Activated CD4-positive, alpha-beta T cell treated with anti-CD3 and anti-CD28 coated beads for 24 hours (primary cell): Measurements from ENCODE around the gene OPALIN.
"Not testable (repeated sequence)": the region's sequence is repeated elsewhere in the genome, so short reads cannot be mapped to it uniquely, and the experiment has no call there.

ENCODE experiments used
- DNase-seq, 2 donors: peaks; one replicate each; pipeline ENCODE4 v3.0.0-alpha.2; 2020; ENCODE audit warnings: low read depth in 2 of 2

Gene OPALIN

DNA sequence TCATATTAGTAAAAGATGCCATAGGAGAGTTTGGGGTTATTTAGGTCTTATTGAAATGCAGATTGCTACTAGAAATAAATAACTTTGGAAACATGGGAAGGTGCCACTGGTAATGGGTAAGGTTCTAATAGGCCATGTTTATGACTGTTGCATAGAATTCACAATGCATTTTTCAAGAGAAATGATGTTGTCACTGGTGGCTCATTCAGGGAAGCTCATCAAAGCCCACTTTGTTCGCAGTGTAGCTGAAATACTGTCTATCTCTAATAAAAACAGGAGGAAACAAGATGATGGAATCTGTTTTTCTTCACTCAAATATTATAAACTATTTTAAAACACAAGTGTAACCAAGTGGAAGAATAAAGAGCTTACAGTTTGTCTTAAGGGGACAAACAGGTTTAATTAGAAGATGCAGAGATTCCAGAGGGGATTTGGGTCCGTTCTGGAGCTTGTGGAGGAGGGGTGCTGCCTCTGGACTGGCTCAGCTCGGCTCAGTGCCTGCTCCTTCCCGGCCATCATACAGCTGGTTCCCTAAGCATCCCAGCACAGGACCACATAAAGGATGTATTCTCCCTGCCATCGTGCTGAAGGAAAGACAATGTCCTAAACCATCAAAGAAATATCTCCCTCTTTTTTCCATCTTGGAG, 20.4 kb downstream of the OPALIN start:
- no peak for DNase-seq

DNA sequence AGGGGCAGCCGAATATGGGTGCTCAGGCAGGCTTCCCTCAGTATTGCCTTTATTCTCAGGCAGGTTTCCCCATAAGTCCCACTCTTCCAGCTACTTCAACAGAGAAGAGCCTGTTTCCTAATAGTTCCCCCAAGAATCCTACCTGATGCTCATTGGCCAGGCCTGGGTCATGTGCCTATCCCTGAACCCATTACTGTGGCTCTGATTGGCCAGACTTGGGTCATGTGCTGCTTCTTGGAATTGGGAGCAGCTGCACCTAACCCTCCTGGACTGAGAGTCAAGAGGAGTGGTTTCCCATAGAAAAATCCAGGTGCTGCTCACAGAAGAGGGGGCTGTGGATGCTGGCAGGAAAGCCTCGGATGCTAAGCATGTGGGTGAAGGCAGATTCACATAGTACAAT, 21.7 kb downstream of the OPALIN start:
- DNase-seq: no peak

DNA sequence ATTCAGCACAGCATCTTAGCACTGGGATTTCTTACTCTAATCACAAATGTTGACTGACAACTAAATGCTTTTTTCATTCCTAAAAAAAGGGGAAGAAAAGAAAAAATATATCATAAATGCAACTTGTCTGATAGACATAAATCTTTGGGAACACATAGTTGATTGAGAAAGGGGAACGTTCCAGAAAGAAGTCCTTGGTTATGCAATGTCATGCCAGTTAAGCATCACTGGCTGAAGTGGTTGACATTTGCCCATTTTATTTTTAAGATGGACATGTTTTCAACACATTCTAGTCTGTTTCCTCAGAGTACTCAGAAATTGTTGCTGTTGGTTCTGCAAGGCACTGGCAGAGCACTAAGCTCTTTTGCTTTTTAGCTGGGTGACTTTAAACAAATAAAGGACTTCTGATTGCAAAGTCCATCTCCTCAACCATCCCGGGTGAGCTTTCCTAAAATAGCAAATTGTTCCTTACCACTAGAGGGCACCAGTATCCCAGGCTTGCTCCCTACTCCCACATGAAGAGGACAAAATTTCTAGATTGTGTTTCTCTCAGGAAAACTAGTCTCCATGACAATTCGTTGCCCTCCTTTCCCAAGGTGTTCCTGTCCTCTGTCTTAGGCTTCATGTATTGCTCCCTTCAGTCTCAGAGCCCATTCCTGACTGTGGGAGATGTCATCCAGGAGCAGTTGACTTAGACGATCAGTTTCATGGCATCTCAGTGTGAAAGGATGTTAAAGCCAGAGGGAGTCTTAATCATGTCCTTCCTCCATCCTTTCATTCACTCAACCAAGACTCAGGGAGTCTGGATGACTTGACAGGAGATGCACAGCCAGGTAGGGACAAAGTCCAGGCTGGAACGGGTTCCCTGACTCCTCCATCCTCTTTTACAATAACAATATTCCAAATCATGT, 23.9 kb downstream of the OPALIN start:
- DNase-seq: no peak

DNA sequence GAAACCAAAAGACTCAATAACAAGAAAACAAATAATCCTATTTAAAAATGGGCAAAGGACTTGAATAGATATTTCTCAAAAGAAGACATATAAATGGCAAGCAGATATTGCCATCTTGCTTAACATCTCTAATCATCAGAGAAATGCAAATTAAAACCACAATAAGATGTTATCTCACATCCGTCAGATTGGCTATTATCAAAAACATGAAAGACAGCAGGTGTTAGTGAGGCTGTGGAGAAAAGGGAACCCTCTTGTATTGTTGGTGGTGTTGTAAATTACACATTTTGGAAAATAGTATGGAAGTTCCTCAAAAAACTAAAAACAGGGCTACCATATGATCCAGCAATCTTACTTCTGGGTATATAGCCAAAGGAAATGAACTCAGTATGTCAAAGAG, 25.7 kb downstream of the OPALIN start:
- DNase-seq: no peak

DNA sequence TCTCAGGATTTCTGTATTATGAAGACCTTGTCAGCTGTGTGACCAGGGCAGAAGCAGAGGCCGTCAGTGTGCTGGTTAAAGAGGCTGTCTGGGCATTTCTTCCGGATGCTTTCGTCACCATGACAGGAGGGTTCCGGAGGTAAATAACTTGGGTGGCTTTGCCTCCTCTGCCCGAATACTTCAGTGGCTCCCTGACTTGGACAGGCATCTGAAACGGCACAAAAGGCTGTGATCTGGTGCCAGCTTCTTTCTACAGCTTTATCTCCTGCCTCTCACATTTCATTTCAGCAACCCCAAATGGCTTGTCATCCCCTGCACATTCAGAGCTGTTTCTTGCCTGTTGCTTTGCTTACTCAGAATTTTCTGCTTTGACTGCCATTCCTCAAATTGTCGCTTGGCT, 31.3 kb downstream of the OPALIN start:
- no peak for DNase-seq

DNA sequence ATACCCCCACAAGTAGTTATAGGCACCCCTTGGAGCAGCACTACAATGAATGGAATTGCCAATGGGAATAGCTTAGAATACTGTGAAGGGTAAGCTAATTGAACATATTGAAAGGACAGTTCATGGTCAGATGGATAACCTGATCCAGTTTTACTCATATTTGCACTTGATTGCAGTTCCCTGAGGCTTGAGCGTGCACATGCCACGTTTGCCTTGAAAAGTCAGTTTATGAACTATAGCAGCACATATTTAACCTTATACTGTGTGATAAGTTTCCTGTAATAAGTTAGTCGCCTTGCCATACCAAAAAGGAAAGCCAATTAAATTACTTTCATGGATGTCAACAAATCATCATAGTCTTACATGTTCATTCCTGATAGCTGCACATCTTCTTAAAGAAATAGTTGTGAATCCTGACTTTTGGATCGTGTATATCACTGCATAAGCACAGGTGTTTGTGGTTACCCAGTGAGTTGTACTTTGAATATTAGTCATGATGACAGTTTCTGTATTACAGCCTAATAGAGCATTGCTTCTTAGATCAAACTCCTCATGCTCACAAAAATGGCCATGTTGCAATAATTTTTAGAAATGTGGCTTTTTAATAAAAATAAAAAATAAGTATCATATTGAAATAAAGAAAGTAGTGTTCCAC, 33.0 kb downstream of the OPALIN start:
- no peak for DNase-seq

DNA sequence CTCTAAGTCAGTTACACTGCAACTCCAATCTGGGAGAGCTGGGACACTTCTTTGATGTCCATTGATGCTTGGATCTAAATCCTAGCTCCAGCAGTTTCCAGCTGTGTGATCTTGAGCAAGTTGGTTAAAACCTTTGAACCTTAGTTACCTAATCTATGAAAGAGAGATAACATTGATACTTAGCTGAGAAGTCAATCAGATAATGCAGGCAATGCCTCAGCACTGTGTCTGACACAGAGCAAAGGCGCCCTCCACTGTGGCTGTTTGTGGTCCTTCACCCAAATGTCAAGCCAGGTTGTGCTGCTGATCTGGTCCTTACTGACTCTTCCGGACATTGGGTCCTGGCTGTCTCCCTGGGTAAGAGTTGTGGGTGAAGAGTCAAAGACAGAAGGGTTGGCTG, 34.4 kb downstream of the OPALIN start:
- no peak for DNase-seq

DNA sequence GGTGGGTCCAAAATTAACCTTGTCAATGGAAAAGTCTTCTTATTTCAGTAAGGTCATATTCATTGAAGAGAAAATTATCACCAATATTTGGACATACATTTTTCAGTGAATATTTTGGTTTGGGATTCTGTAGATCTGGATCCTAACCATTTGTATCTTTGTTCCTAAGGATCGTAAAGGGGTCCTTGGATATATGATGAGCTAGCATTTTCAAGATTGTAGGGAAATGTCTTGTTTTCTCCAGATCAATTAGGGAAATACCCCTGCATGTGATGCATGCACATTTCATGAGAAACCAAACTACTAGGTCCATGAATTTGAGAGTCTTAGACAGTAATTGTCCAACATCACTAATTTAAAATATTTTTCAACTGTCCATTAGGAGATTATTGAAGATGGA, 36.5 kb downstream of the OPALIN start:
- DNase-seq: no peak

DNA sequence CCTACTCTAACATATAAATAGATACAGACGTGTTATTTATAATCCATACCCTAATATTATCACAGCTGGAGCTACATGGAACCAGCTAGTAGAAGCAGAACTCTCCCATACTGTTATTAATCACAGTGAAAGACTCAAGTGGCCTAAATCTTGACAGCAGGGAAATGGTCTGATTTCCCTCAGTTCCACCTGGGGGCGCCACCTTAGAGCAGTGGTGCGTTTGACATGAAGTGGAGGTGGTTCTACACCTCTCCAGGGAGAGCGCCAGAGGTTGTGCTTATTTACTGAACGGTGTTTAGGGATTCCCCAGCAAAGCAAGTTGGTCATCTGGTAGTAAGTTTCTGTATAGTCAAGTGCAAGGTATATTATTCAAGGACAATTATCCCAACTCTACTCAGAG, 37.0 kb downstream of the OPALIN start:
- no peak for DNase-seq

DNA sequence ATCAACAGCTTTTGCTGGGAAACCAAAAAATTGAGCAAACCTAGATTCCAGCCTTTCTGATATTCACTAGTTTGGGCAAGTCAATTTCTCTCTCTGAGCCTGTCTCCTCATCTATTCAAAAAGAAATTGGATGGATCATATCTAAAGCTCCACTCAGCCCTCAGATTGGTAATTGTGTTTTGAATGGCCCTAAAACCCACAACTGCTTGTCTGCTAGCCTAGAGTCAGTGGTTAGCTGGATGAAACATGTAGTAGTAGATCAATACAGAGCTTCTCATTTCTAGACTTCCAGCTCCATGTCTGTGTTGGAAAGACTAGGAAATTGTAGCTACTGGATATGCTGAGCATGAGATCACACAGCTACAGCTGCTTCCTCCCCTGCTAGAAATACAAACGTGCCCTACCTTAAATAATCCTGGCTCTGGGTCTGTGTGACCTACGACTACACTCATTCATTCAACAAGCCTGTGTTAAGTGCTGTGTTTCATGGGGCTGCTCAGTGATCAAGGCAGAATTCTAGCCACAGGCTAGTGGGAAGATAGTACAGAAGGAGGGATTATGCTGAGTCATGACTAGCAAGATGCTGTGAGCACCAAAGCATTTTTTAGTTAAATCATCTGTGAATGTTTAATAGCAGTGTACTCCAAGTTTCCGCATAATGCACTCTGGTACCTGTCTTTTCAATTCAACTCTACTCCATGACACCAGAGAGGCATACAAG, 38.9 kb downstream of the OPALIN start:
- no peak for DNase-seq

DNA sequence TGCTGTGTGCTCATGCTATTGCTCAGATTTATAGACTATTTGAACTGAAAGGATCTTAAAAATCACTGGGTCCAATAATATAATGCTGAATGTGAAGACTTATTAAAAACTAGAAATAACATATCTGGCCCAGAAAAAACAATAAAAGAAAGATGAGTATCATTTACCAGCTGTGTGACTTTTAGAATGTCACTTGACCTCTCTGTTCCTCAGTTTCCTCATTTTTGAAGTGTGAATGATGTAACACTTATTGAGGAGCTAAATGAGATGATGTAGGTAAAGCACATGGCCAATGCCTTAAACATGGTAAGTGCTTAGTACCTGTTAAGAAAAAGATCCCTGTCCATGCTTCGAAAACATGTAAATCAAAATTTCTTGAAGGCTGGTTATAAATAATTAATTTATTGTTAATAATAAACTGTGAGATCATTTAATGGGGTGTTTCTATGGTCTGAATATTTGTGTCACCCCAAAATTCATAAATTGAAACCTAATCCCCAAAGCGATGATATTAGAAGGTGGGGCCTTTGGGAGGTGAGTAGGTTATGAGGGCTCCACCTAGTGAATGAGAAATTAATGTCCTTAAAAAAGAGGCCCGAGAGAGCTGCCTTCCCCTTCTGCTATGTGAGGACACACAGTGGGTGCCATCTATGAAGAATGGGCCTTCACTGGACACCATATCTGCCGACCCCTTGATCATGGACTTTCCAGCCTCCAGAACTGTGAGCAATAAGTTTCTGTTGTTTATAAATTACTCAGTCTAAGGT, 41.6 kb downstream of the OPALIN start:
- no peak for DNase-seq

DNA sequence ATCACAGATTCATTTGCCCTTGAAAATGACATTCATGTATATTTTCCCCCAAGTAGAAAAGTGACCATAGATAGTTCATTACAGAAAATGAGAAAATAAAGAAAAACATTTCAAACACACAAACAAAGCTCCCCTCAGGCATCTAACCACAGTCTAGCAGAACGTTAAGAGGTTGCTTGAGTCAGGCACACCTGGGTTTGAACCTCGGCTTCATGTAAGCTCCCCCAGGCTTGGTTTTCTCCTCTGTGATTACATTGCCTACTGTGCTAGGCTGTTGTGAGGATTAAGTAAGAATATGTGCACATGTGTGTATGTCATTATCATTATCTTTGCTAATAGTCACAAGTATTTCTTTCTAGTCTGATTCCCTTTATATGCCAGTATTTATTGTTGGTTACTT, 45.5 kb downstream of the OPALIN start:
- no peak for DNase-seq

DNA sequence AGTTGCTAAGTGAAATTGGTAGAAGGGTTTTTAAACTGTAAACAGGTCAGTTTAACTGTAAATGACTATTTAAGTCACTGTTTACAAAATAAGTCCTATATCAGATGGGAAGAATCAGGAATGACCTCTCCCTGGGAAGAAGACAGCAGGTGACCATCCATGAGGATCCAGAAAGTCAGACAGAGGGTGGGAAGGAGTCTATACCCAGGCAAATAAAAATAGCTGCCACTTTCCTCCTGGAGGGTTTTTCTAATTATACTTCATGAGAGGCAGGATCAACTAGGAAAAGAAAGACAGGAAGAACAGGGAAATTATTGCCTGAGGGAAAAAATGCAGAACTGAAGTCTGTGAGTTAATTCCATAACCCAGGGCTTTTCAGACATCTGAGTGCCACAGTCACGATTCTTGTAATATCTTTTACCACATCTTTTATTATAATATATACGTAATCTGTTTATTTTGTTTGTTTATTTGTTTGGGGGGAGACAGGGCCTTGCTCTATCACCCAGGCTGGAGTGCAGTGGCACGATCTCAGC, 47.6 kb downstream of the OPALIN start:
- DNase-seq: no peak

DNA sequence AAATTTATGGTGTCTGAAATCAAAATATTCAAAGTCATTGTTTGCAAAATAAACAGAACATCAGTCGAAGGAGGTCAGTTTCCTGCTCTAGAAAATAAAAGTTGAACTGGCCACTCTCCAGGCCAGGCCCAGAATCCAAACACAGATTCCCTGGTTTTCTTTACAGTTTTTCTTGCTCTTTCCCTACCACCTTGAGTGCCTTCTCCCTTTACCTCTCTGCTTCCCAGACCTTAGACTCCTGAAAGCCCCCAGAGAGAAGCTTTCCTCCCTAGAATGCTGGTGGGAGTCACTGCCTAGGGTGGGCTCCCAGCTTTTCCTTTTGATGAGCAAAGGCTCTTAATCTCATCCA, 48.5 kb downstream of the OPALIN start:
- no peak for DNase-seq

DNA sequence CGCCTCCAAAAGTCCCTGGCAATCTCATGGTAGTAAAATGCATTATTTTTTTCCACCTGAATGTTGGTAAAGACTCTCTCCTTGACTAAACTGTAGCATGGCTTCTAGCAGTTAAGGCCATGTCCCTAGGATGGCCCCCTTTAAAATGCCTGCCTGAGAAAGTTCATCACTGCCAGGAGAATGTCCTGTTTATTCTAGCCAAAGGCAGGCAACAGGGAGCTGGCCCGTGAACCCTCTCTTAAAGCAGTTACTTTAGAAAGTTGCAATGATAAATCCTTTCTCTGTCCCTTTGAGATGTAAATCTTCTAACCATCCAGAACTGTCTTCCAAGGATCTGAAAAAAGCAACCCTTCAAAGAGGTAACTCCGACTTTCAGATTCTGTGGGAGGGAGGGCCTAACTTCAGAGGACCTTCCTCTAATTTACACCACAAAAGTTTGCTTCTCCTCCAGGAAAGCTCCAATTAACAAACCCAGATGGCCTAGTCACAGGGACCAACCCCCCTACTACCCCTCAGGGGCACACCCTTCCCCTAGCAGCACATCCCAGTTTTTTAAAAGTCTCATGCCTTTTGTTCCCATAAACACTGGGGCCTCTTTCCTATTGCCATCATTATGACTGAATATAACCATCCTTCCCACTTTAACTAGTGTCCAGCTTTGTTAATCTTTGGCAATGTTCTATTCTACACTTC, 49.0 kb downstream of the OPALIN start:
- no peak for DNase-seq

DNA sequence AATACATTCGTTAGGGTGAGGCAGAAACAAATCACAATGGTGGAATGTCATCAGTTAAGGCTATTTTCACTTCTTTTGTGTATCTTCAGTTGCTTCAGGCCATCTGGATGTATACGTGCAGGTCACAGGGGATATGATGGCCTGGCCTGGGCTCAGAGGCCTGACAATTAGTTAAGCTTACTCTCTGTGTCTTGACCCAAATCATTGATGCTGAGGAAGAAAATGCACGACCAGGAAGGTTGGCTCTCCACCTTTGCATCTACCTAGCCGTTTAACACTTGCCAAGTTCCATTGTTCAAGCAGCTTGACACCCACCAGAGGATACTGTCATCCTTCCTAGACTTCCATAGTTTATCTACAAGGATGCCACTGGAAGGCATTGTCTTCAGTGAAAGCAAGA, 49.9 kb downstream of the OPALIN start:
- DNase-seq: not testable (repeated sequence)

DNA sequence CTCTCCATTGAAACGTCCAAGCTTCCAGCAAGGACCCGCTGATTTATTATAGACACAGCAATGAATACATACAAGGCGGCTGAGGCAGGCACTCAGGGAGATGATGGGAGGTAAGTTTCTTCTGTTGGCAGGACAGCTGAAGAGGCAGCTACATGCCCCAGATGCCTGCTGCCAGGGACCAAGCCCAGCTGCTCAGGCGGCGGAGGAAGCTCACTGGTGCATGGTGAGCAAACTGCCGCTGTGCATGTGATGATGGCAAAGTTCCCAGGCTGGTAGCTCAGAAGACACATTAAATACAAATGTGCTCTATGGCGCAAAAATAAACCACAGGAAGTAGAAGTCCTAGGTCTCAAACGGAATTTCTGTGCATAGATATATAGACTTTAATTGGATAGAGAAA, 52.3 kb downstream of the OPALIN start:
- DNase-seq: no peak

DNA sequence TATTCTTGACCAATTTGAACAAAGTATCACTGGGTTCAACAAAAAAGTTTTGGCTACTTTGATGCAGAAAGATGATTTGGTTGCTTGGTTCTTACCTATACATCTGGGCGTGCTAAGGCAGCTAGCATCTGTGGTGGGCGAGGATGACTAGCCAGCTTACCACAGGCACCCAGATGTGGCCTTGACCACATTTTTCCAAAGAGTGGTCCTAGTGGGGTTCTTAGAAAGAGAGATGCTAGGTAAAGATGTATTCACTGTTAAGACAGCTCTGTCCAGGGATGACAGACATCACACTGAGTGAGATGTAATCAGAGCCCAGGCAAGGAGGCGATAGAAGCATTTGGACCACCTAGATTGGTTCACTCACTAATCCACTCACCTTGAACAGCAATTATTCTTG, 53.8 kb downstream of the OPALIN start:
- DNase-seq: no peak

DNA sequence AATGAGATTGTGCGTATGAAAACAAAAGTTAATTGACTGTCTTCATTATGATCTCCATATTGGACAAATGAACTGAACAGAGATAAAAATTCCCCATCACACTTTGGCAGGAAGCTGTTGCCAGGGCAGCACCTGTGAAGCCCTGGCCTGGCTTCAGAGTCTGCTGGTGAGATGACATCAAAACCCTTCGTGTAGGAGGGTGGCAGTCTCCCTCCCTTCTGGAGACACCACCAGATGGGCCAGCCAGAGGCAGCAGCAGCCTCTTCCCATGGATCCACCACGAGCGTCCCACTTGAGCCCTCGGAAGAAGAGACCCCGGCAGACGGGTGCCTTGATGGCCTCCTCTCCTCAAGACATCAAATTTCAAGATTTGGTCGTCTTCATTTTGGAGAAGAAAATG, 54.6 kb downstream of the OPALIN start, which contains the start of gene DNTT:
Gene DNTT, plus strand, starts transcription at position 205 of the 400 bp plus-strand sequence. Its CDS starts 64 bp downstream, at position 269.
- DNase-seq: no peak

DNA sequence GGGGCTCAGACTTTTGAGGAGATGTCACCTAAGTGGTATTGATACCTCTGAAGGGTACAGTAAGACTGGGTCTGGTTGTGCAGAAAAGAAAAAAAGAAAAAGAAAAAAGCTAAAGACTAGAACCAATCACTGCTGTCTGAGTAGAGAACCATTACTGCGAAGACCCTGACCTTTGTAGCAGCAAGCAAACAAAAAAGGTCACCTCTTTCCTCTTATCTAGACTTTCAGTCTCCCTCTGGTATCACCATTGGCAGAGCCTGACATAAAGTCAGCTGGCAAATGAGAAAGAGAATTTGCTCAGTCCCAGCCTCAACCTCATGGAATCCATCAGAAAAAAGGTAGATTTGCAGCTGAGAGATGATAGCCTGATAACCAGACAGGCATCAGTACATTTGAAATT, 57.2 kb downstream of the OPALIN start:
- no peak for DNase-seq

DNA sequence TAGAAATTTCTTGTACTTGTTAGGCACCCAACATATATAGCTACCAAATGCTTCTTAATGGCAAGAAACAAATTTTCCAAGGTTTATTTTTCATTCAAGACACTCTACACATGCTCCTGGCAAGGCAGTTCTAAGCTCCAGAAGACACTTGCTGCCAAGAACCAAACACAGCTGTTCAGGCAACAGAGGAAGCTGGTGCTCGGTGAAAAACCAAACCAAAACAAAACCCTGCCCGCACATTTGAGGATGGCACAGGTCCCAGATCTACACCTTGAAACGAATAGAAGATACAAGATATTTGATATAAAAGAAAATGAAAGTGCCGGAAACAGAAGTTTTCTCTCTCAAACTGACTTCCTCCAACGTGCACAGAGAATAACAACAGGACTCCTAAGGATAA, 59.4 kb downstream of the OPALIN start:
- DNase-seq: no peak
